ENCODE results near the gene DHRS2. TPM values are rescaled to one million over a fixed set of nuclear protein-coding genes. Genes with fewer than 3 reads are reported as not detected.
"Not testable (repeated sequence)": the region's sequence is repeated elsewhere in the genome, so short reads cannot be mapped to it uniquely, and the experiment has no call there.

The DHRS2 gene
- total RNA-seq, 4 donors from 2014 or later, result 0.63 to 0.66 TPM; not detected in 2

GRCh38 chr14:23675337-23675736, 39.2 kb downstream of the DHRS2 start:
- no peak for DNase-seq (ENCODE audit: extremely low spot score)
- intact Hi-C loops (cut with DNase I), result no loop called here
- TF ChIP-seq EP300 (IDR thresholded peaks at IDR 0.05) (no peak), POLR2AphosphoS5 (IDR thresholded peaks at IDR 0.05) (no peak), CTCF (IDR thresholded peaks at IDR 0.05) (no peak)

GRCh38 chr14:23675906-23676305, 39.7 kb downstream of the DHRS2 start:
- H3K4me1 ChIP-seq, result no peaks in the 10 kb centered on the region
- whole genome bisulfite sequencing, result 87% methylated on average over 4 of the region's 4 CpGs
- H3K36me3 ChIP-seq, result no peaks in the 10 kb centered on the region
- H3K27ac ChIP-seq (replicated peaks in 1 of 4), result no peak overlapping the region
- TF ChIP-seq POLR2A (IDR thresholded peaks at IDR 0.05; ENCODE audit: low read depth) (no peak), EP300 (IDR thresholded peaks at IDR 0.05) (no peak), CTCF (IDR thresholded peaks at IDR 0.05) (no peak)
- H3K4me3 ChIP-seq, result no peak overlapping the region
- intact Hi-C loops (cut with DNase I), result no loop called here
- H3K27me3 ChIP-seq, result no peaks in the 10 kb centered on the region
- DNase-seq (ENCODE audit: extremely low spot score), result no peak
- no peaks in the 10 kb centered on the region for H3K9me3 ChIP-seq

More at GRCh38 chr14:23675337-23675736, 39.2 kb downstream of the DHRS2 start:
- Histone ChIP-seq H3K4me1 (no peaks in the 10 kb centered on the region), H3K27me3 (no peaks in the 10 kb centered on the region), H3K9me3 (no peaks in the 10 kb centered on the region), H3K4me3 (no peak overlapping the region), H3K27ac (replicated peaks in 1 of 4) (no peak overlapping the region), H3K36me3 (no peaks in the 10 kb centered on the region)
- WGBS, result 73% methylated on average over 2 of the region's 2 CpGs

GRCh38 chr14:23681337-23681736, 45.2 kb downstream of the DHRS2 start:
- Histone ChIP-seq H3K36me3 (no peaks in the 10 kb centered on the region), H3K27me3 (peaks cover 0 to 3% (median 0%) of the 10 kb centered on the region in 4 donors), H3K9me3 (no peaks in the 10 kb centered on the region), H3K4me3 (no peak overlapping the region), H3K4me1 (no peaks in the 10 kb centered on the region), H3K27ac (replicated peaks in 1 of 4) (no peak overlapping the region)
- intact Hi-C loops (cut with DNase I), result no loop called here
- WGBS, result 82% methylated on average over 1 of the region's 1 CpG
- DNase-seq (ENCODE audit: extremely low spot score), result no peak
- TF ChIP-seq EP300 (IDR thresholded peaks at IDR 0.05) (no peak), POLR2A (IDR thresholded peaks at IDR 0.05; ENCODE audit: low read depth) (no peak), CTCF (IDR thresholded peaks at IDR 0.05) (no peak), POLR2AphosphoS5 (IDR thresholded peaks at IDR 0.05) (no peak)

- H3K9me3 ChIP-seq; H3K4me3 ChIP-seq; H3K27ac ChIP-seq (replicated peaks in 1 of 4); DNase-seq (ENCODE audit: extremely low spot score); H3K27me3 ChIP-seq; H3K36me3 ChIP-seq; intact Hi-C loops (cut with DNase I): not testable (repeated sequence)
- H3K4me1 ChIP-seq, result peaks cover 13 to 20% (median 14%) of the 10 kb centered on the region in 4 donors
- 87% methylated on average over 3 of the region's 3 CpGs for WGBS
Measured at GRCh38 chr14:23689709-23690514, 53.7 kb downstream of the DHRS2 start.

- TF ChIP-seq EP300 (IDR thresholded peaks at IDR 0.05) (no peak), POLR2AphosphoS5 (IDR thresholded peaks at IDR 0.05) (no peak), POLR2A (IDR thresholded peaks at IDR 0.05; ENCODE audit: low read depth) (no peak), CTCF (IDR thresholded peaks at IDR 0.05) (no peak)
- DNase-seq (ENCODE audit: extremely low spot score), result no peak
- Histone ChIP-seq H3K4me3 (no peak overlapping the region), H3K27me3 (no peaks in the 10 kb centered on the region), H3K9me3 (peaks cover 0 to 9% (median 0%) of the 10 kb centered on the region in 4 donors), H3K4me1 (peaks cover 22 to 33% (median 26%) of the 10 kb centered on the region in 4 donors), H3K27ac (replicated peaks in 1 of 4) (no peak overlapping the region), H3K36me3 (no peaks in the 10 kb centered on the region)
- intact Hi-C loops (cut with DNase I), result no loop called here
- WGBS, result 73% methylated on average over 1 of the region's 1 CpG
Measured at GRCh38 chr14:23692416-23692815, 56.3 kb downstream of the DHRS2 start.
